ENCODE results near the gene NFKB1.

- no peak for TF ChIP-seq CTCF (IDR thresholded peaks at IDR 0.05)
- no peak for TF ChIP-seq POLR2AphosphoS5 (IDR thresholded peaks at IDR 0.05; ENCODE audit: insufficient read depth in 1 of 2, low read depth in 1 of 2)
- no peak for TF ChIP-seq POLR2A (IDR thresholded peaks at IDR 0.05)
These were observed 161.9 kb downstream of the NFKB1 start for GRCh38 chr4:102663073-102663472.
